Fibroblast of skin of right quadriceps (primary cell): Measurements from ENCODE around the gene NRXN3.

Source experiments
- DNase-seq: peaks from one replicate; pipeline ENCODE4 v3.0.0-alpha.2; 2013

NRXN3 gene

DNA sequence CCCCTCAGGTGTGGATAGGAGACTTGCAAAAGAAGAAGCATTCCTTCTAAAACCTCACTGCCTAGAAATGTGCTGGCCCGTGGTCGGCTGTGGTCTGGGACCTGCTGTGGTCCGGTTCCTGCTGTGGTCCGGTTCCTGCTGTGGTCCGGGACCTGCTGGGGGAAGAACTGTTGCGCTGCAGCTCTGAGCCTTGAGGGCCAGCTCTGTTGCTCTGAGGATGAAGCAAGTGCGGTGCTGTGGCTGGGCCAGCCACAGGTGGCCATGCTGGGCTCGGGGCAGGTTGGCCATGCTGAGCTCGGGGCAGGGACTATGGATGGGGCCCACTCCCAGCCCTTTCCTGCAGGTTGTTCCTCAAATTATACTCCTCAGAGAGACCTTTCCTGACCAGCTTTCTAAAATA, 5.2 kb downstream of the NRXN3 start:
- no peak for DNase-seq

DNA sequence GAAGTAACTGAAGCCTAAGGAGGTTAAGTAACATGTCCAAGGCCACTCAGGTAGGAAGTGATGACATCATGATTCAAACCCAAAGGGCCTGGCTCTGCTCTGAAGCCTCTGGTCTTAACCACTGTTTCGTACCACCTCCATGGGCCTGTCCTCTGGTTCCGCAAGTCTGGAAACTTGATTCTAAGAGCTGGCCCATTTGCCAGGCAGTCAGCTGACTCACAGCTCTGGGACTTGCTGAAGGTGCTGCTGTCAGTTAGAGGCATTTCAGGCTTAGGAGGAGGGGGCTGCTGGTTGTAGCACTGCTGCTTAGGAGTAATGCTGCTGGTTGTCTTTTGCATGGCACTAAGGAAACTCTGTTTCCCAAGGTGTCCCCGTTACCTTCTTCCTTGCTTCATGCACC, 7.9 kb downstream of the NRXN3 start:
- DNase-seq = no peak

DNA sequence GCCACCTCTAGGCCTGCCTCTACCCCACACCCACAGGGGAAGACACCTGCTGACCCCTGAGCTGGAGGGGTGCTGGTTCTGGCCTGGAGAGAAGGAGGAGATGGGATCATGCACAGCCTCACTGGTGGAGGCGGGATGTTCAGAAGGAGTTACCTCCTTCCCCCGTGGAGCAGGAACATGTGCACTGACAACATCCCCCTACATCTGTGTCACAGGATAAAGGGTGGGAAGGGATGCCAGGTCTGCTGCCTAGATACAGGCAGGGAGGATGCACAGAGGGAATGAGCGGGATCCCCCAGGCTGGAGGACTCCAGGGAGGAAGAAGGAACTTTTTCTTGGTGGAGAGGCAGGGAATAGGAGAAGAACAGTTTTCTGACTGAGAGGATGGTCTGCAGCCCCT, 8.8 kb downstream of the NRXN3 start:
- no peak for DNase-seq

DNA sequence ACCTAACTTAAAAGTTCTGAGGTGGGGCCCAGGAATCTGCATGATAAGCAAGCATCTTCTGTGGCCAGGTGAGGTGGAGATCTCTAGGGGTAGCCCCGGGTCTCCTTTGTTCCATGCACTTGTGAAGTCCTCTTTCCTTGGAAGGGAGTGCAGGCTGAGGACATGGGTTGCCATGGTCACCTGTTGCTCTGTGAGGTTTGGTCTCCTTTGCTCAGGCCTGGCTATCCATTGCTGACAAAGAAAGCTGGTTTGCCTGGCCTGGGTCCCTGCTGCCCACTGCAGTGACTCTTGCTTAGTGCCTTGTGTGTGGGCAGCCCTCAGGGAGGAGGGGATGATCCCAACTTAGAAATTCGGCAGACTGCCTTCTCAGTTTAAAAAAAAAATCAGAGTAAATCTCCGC, 11.1 kb downstream of the NRXN3 start:
- no peak for DNase-seq

DNA sequence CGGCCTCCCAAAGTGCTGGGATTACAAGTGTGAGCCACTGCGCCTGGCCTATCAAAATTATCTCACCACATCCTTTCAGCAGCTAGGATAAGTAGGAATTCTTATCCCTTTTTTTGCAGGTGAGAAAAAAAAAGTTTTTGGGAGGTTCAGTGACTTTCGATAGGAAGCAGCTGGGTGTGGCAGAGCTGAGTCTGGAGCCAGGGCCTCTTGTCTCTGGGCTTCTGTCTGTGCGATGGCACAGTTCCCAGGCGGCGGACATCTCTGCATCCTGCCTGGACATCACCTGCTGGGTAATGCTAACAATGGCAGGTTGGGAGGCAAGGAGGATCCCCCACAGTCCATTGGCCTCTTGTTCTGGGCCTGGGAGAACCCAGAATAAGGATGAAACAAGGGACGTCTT, 12.5 kb downstream of the NRXN3 start:
- DNase-seq = no peak

DNA sequence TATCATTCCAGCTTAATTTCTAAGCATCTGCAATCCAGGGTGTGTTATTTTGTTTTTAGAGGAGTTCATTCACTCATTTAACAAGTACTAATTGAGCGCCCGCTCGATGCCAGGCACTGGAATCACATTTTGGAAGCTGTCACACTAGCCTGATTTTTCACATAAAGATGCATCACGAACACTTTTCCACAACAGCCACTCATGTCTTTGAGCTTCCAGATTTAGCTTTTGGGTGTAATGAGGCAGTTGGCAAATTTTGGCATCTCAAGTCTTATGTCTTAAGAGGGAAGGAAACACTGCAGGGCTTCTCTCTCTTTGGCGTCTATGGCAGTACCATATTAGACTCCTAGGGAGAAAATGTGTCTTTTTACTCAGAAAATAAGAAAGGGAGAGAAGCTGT, 14.0 kb downstream of the NRXN3 start:
- DNase-seq = no peak

DNA sequence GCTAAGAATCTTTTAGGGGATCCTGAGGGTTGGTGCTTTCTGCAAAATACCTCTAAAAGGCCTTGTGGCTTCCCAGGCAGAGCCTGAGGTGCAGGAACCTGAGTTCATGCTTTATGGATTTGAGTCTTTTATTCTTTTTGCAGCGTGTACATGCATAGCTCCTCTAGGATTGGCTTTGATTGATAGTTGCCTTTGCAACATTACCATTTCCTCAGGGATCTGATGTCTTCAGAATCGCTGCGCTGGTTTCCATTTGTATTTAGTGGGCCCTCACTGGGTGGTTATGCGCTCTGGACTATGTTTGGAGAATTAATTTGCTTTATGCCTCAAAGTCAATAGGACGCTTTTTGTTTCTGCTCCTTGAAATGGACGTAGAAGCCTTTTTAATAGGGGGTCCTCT, 16.1 kb downstream of the NRXN3 start:
- DNase-seq = no peak

DNA sequence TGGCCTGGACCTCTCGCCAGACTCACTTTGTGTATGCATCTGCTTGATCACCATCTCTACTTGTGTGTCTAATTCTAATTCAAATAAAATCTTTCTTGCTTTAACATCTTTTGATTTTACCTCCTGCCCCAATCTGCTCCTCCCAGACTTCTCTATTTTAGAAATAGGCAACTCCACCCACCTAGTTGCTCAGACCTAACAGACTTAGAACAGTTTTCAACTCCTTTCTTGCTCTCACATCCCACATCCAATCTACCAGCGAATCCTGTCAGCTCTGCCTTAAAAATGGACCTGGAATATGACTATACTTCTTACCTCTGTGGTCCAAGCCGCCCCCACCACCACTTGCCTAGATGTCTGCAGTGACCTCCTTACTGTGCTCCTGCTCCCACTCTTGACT, 18.7 kb downstream of the NRXN3 start:
- no peak for DNase-seq

DNA sequence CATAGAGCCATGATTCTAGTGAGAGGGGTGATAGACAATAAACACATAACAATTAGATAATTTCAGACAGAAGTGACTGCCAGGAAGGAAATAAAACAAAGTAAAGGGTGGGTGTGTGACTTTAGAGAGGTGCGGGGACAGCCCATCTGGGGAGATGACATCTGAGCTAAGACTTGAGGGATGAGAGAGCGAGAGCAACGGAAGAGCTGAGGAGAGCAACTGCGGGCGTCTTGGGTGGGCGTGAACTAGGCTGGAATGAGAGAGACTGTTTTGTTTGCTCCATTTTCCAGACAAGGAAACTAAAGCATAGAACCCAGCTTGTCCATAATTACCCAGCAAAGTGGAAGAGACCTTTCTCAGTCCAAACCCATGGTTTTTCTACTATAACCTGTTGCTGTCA, 25.3 kb downstream of the NRXN3 start:
- DNase-seq = no peak

DNA sequence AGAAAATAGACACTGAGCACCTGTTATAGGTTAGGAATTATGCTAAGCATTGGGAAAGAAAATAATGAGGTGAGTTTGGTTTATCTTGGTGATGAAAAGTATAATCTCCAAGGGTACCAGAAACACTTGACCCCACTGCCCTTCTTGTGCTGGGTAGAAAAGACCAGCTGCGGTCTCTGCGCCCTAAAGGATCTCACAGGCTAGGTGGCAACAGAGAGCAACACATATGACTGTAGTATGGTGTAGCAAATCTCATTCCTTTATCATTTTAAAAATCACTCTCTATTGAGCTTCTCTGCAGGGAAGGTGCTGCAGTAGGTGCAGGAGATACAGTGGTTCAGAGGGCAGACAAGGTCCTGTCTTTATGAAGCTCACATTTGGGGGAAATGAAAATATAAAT, 26.1 kb downstream of the NRXN3 start:
- no peak for DNase-seq

DNA sequence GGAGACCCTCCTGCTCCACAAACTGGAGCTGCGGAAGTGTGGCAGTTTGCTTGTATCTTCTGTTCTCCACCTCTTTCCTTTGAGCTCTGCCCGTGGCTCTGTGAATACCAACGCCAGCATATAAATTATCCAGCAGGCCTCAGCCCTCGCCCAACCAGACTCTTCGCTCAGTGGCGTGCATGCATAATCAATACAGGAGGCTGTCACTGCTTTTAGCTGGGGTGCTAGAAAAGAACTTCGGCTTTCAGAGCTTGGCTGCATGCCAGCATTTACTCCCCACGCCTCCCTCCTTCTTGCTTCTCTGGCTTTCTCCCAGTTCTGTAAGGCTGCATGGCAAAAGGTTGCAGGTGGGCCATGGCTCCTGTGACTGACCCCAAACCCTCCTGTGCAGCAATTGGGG, 26.9 kb downstream of the NRXN3 start:
- DNase-seq = no peak

DNA sequence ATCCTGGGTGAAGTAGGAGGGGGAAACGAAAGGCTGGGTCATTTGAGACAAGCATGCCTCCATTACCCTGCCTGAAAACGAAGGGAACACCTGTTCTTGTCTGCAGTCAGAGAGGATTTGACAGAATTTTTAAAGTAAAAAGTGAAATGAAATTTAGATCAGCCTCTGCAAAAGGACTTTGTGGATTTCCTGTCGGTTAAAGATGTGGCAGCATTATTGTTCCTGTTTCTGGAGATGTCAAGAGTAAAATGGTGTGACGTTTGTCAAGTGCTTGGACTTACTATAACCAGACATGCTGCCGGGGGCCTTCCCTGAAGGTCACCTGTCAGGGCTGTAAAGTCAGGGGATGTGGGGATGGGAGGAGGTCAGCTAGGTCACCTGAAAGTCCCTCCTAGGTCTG, 32.0 kb downstream of the NRXN3 start:
- DNase-seq = no peak

DNA sequence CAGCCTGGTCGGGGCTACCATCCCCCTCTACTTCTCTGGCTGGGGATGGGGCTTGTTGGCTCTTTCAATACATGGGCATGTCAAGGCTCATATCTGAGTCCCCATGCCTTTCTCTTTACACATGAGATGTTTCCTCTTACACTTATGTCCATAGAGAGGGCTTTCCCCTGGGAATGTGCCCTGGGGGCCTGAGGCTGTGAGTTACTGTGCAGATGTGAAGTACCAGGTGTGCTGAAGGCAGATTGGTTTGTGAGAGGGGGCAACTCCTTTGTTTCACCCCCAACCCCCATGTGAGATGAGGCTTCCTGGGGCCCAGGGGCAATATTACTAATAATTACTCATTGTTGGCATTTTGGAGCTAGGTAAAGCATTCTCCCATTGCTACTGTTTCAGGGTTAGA, 32.8 kb downstream of the NRXN3 start:
- no peak for DNase-seq

DNA sequence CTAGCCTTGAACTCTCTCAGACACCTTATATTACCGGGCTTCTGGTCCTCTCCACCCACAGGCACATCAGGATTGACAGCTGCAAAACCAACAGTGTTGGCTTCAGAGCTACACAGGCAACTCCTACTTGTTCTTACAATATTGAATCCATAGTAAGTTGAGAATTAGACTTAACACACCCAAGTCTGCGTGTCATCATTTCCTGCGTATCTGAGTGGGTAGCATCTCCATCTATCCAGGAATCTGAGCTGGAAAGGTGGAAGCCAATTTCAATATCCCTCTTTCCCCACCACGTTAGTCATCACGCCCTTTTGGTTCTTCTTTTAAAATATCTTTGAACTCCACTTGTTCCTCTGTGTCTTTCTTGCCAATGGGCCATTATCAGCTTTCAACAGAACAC, 37.2 kb downstream of the NRXN3 start:
- no peak for DNase-seq

DNA sequence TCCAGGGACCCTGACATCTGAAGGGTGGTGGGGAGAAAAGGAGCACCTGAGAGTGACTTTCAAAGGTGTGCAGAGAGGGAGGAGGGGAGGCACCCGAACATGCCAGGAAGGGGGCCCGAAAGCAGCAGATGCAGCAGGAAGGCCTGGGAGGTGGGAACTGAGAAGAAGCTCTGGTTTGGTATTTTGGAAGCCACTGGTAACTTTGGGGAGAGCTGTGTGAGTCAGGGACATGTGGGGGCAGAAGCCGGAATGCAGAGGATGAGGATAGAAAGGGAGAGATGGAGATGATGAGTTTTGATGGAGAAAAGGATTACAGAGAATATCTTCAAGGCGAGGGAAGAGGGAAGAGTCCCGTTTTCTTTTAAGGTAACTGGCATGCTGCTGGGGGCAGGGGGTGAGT, 50.1 kb downstream of the NRXN3 start:
- no peak for DNase-seq

DNA sequence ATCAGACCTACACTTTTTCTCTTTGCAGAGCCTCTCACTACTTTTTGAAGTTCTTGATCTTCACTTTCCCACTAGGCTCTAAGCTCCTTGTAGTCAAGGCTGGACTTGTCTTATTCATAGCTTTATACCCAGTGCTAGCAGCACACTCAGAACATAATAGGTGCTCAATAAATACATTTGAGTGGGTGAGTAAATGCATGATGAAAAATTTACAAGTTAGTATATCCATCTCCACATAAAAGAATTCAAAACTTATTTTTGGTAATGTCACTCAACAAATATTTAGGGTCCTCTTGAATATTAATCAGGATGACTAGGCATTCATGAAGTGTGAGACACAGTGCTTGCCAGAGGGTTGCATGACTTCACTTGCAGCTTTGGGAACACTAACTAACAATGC, 52.6 kb downstream of the NRXN3 start:
- no peak for DNase-seq

DNA sequence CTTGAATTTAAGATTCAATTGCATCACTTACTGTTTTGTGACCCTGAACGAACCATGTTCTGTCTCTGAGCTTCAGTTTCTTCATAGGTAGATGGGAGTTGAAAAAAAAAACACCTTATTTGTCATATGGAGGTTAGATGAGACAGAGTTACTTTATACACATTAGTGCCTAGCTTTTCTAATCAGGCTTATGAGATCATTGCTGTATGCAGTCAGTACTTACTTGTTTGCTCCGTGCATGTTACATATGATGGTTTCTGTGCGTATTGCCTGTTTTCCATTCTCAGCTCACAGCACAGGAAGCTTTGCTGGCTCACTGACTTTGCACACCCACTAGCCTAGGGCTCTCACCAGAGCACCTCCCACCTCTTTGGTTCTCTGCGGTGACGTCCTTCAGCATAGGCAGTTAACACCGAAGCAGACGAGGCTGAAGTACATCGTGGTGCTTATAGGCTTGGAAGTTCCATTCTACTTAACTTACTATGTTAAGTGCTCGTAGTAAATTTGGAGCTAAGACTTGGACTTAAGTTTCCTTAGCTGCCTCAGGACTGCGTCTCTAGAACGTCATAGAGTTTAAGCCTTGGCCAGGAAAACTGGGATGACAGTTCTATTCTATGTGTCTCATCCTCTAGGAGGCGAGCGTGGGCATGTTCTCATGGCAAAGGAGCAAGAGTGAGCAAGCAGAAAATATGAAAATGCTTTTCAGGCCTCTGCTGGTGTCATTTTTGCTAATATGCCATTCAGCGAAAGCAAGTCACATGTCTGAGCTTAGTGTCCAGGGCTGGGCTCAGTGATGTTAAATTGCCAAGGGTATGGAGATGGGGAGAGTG, 57.3 kb downstream of the NRXN3 start:
- DNase-seq = no peak

DNA sequence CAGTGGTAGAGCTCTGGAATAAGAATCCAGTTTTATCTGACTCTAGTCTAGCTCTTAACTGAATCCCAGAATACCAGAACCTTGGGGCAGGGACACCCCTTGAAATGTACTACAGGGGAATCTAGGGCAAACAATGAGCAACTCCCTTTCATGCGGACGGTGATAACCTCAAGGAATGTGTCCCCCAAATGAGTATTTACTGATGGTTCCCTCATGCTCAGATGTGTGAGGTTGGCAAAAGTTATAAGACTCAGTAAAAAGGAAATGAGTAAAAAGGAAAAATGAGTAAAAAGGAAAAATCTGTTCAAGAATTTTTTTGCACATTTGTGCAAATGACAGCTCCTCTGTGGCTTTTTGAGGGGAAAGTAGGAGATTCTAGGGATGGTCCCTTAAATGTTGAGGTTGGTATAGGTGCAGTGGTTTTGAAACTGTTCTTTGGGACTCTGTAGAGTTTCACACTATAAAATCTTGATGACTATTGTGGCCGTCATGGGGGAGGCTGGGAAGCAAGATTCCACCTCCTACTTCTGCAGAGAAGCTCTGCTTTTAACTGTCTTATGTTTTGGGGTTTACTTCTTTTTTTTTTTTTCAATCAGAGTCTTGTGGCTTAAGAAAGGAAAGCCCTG, 58.6 kb downstream of the NRXN3 start:
- no peak for DNase-seq

DNA sequence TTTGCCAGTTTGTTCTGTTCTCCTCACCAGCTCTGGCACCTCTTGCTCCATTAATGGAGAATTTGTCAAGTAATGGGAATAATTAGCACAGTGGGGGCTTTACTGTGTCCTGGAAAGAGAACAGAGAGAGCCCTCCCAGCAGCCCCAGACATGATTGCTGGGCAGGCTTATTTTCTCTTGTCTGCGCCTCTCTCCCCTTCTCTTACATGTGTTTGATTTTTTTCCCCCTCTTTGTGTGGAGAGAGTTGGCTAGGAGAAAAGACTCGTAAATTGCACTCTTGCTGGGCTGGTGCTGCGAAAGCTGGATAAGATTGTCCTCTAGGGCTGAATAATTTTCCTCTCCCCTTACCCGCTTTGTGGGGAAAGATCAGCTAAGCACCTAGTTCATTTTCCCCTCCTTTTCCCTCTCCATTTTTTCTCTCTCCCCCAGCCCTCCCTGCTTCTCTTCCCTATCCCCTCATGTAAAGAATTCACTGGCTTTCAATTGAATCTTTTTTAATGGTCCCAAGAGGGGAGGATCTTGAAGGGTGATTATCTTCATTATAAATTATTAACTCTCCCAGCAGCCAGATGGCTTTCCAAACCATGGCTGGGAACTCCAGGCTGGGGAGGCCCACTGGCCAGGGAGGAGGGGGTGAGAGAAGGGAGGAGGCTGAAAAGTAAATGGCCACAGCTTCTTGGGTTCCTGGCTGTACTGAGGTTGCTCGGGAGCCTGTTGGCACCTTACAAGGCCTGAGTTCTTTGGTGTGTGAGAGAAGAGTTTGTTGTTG, 62.2 kb downstream of the NRXN3 start:
- DNase-seq = no peak

DNA sequence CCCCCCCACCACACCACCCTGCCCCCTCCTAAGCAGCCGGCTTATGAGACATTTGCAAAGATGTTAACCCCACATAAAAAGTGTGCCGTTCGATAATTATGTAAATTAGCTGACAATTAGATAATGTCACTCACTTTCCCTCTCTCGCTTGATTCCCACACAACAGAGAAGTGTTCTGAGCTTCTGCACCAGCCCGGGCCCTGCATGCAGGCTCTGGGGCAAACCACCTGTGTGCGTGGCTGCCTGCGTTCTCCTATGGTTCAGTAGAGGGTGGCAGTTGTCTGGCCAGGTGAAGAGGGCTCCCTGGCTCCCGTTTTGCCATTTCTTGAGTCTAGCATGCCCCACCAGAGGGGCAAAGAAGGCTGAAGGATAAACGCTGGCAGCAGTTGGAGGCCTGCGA, 68.0 kb downstream of the NRXN3 start:
- DNase-seq = no peak

DNA sequence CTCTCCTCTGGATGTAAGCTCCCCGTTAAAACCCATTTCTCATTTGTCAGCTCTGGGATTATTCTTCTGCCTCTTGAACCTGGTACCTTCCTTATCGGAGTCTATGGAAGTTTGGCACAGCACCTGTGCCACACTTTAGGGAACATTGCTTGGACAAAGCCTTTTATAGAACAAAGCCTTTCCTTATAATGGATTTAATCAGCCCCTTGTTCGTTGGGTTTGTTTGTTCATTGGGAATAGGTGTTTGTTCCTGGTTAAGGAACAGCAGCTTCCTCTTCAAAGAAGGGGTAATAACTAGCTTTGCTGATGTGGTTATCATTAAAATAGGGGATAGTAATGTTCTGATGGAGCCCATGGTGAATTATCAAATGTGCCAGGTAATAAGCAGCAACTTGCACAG, 70.4 kb downstream of the NRXN3 start:
- no peak for DNase-seq

DNA sequence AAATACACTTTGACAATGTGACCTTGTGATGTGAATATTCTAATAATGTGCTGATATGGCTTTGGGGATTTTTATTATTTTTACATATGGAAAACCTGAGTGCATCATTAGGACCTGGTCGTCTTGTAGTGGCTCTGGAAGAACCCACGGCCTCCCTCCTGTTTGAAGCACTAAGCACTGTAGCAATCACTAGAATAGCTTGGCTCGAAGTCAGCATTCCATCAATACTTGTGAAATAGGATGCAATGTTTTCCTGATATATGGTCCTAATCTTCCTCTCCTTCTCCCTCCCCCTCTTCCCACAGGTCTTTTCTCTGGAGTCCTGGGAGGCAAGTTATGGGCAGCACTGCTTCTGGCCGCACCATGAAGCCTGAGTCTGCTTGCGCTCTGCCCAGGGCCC, 71.9 kb downstream of the NRXN3 start:
- DNase-seq = peak; percentile 30

DNA sequence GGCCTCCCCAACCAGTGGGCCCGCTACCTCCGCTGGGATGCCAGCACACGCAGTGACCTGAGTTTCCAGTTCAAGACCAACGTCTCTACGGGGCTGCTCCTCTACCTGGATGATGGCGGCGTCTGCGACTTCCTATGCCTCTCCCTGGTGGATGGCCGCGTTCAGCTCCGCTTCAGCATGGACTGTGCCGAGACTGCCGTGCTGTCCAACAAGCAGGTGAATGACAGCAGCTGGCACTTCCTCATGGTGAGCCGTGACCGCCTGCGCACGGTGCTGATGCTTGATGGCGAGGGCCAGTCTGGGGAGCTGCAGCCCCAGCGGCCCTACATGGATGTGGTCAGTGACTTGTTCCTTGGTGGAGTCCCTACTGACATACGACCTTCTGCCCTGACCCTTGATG, 73.0 kb downstream of the NRXN3 start:
- no peak for DNase-seq

DNA sequence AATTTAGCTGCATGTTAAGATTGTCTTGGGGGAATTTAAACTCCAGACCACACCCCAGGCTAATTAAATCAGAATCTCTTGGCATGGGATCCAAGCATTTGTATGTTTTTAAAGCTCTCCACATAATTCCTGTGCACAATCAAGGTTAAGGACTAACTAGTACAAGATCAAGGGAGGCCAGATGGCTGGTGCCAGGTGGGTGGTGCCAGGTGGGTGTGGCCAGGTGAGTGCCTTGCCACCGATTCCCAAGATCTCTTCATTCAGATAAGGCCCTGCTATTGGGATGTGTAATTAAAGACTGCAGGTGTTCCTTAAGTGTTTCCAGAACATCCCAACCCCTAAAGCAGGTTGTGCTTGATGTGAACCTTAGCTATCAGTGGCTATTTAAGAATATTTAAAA, 75.1 kb downstream of the NRXN3 start:
- DNase-seq = no peak
